GM18861 (cell line): ENCODE results near the gene CLPTM1L.
"Not testable (repeated sequence)": the region's sequence is repeated elsewhere in the genome, so short reads cannot be mapped to it uniquely, and the experiment has no call there.

Experiments used
- ATAC-seq: cut with Tn5 transposase; IDR thresholded peaks from one replicate; pipeline ENCODE4 v1.9.1; 2021; ENCODE audit not compliant: unreplicated experiment

The CLPTM1L gene

GRCh38 chr5:1278656-1279442, 66.0 kb downstream of the CLPTM1L start:
- no peak for ATAC-seq

GRCh38 chr5:1278216-1278615, 66.7 kb downstream of the CLPTM1L start:
- ATAC-seq = no peak

- ATAC-seq = no peak
Observed at GRCh38 chr5:1277781-1278180, 67.1 kb downstream of the CLPTM1L start.

- ATAC-seq = no peak
Observed at GRCh38 chr5:1277331-1277730, 67.6 kb downstream of the CLPTM1L start.

GRCh38 chr5:1276930-1277329, 68.0 kb downstream of the CLPTM1L start:
- no peak for ATAC-seq

GRCh38 chr5:1275397-1276391, 69.2 kb downstream of the CLPTM1L start:
- ATAC-seq = not testable (repeated sequence)

GRCh38 chr5:1274471-1274870, 70.4 kb downstream of the CLPTM1L start:
- no peak for ATAC-seq

- ATAC-seq = no peak
Observed at GRCh38 chr5:1273745-1274144, 71.2 kb downstream of the CLPTM1L start.

- ATAC-seq = no peak
Observed at GRCh38 chr5:1272201-1272600, 72.7 kb downstream of the CLPTM1L start.

GRCh38 chr5:1270933-1271914, 73.7 kb downstream of the CLPTM1L start:
- no peak for ATAC-seq

GRCh38 chr5:1270426-1270825, 74.5 kb downstream of the CLPTM1L start:
- ATAC-seq = no peak

- ATAC-seq = no peak
Observed at GRCh38 chr5:1268666-1269065, 76.2 kb downstream of the CLPTM1L start.

GRCh38 chr5:1268056-1268455, 76.8 kb downstream of the CLPTM1L start:
- no peak for ATAC-seq
